GM21619 (cell line): ENCODE results near the gene MDN1.
"Not testable (repeated sequence)": the region's sequence is repeated elsewhere in the genome, so short reads cannot be mapped to it uniquely, and the experiment has no call there.

Source experiments
- ATAC-seq: cut with Tn5 transposase; IDR thresholded peaks from one replicate; pipeline ENCODE4 v1.9.1; 2021; ENCODE audit not compliant: unreplicated experiment

The MDN1 gene

GRCh38 chr6:89775150-89775549 lies 44.4 kb downstream of the MDN1 start:
- ATAC-seq, result no peak

GRCh38 chr6:89769572-89769971 lies 50.0 kb downstream of the MDN1 start:
- no peak for ATAC-seq

- ATAC-seq, result no peak
Observed at GRCh38 chr6:89768324-89768723, 51.3 kb downstream of the MDN1 start.

- no peak for ATAC-seq
Observed at GRCh38 chr6:89763550-89763949, 56.0 kb downstream of the MDN1 start.

GRCh38 chr6:89758830-89759229 lies 60.8 kb downstream of the MDN1 start:
- ATAC-seq, result no peak

GRCh38 chr6:89750338-89750737 lies 69.3 kb downstream of the MDN1 start:
- ATAC-seq, result no peak

- no peak for ATAC-seq
Observed at GRCh38 chr6:89749918-89750317, 69.7 kb downstream of the MDN1 start.

- no peak for ATAC-seq
Observed at GRCh38 chr6:89745716-89746115, 73.9 kb downstream of the MDN1 start.

GRCh38 chr6:89745096-89745495 lies 74.5 kb downstream of the MDN1 start:
- ATAC-seq, result no peak

GRCh38 chr6:89736893-89737292 lies 82.7 kb downstream of the MDN1 start:
- ATAC-seq, result no peak

- ATAC-seq, result no peak
Observed at GRCh38 chr6:89734526-89734925, 85.1 kb downstream of the MDN1 start.

- ATAC-seq, result no peak
Observed at GRCh38 chr6:89731924-89732567, 87.5 kb downstream of the MDN1 start.

- ATAC-seq, result not testable (repeated sequence)
Observed at GRCh38 chr6:89731262-89731661, 88.3 kb downstream of the MDN1 start.

- peak; percentile 90 for ATAC-seq
Observed at GRCh38 chr6:89729818-89730217, 89.8 kb downstream of the MDN1 start.

GRCh38 chr6:89727501-89727900 lies 92.1 kb downstream of the MDN1 start:
- no peak for ATAC-seq

GRCh38 chr6:89724981-89725380 lies 94.6 kb downstream of the MDN1 start:
- no peak for ATAC-seq

- ATAC-seq, result no peak
Observed at GRCh38 chr6:89723046-89723445, 96.5 kb downstream of the MDN1 start.

GRCh38 chr6:89716532-89716931 lies 103.1 kb downstream of the MDN1 start:
- ATAC-seq, result no peak

- ATAC-seq, result no peak
Observed at GRCh38 chr6:89711801-89712200, 107.8 kb downstream of the MDN1 start.

- ATAC-seq, result no peak
Observed at GRCh38 chr6:89708316-89708715, 111.3 kb downstream of the MDN1 start.

GRCh38 chr6:89707766-89708165 lies 111.8 kb downstream of the MDN1 start:
- ATAC-seq, result no peak

GRCh38 chr6:89706121-89706520 lies 113.5 kb downstream of the MDN1 start:
- ATAC-seq, result no peak

GRCh38 chr6:89703292-89703691 lies 116.3 kb downstream of the MDN1 start:
- ATAC-seq, result no peak
